ENCODE results near the gene NADK. TPM values are rescaled to one million over a fixed set of nuclear protein-coding genes. Genes with fewer than 3 reads are reported as not detected.
"Not testable (repeated sequence)": the region's sequence is repeated elsewhere in the genome, so short reads cannot be mapped to it uniquely, and the experiment has no call there.

NADK gene
- total RNA-seq, 1 experiment from 2014 or later = 124 TPM

DNA sequence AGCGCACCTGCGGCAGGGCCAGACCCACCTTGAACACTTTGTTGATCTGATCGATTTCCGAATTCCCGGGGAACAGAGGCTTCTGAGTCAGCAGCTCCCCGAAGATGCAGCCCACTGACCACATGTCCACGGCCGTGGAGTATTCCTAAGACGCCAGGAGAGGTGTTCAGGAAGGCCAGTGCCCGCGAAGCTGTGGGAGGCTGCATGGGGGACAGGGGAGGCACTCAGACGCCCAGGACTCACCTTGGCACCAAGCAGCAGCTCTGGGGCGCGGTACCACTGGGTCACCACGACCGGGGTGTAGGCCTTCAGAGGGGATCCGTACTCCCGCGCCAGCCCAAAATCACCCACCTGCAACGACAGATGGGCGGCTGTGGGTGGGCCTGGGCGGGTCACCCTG is 74.5 kb downstream of the NADK start (continued):
- no peak for TF ChIP-seq FOXP4 (CRISPR knock-in tag; IDR thresholded peaks at IDR 0.05)

DNA sequence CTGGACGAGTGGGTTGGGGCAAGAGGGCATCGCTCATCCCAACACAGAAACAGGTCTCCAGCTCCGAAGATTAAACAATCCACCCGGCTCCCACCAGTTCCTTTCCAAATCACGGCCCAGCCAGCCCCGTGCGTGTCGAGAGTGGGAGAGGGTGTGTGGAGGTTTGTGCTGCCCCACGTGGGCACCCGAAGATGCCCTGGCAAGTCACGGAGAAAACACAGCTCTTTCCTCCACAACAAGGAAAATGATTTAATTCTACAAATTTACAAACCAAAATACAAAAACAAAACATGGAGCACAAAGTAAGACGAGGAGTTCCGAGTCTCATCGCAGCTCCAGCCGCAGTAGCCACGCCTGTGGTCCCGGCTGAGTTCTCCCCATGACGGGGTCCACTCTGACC is 75.8 kb downstream of the NADK start:
- H3K36me3 Mint-ChIP-seq; DNase-seq (ENCODE audit: low spot score); H3K27ac Mint-ChIP-seq; H3K4me1 Mint-ChIP-seq; CTCF ChIA-PET; POLR2A ChIA-PET; ATAC-seq; H3K9me3 Mint-ChIP-seq; H3K27me3 Mint-ChIP-seq (ENCODE audit: low read depth); H3K4me3 Mint-ChIP-seq: not testable (repeated sequence)

Other genes starting within 250 kb of the NADK start
- 6.6 to 8.8 TPM (median 8.0 TPM) in 3 replicates for gene TMEM240, start 237.8 kb downstream of the NADK start, total RNA-seq (2021)
- gene SSU72, start 203.6 kb downstream of the NADK start, total RNA-seq (2021) = 150 to 158 TPM (median 150 TPM) in 3 replicates
- gene FNDC10, start 178.3 kb downstream of the NADK start, total RNA-seq (2021) = 30.4 to 37.5 TPM (median 34.9 TPM) in 3 replicates
- gene MIB2, start 163.0 kb downstream of the NADK start, total RNA-seq (2021) = 90.6 to 120 TPM (median 113 TPM) in 3 replicates
- 20.0 to 28.1 TPM (median 27.1 TPM) in 3 replicates for gene MMP23B, start 146.3 kb downstream of the NADK start, total RNA-seq (2021)
- gene CDK11B, start 119.5 kb downstream of the NADK start, total RNA-seq (2021) = 39.5 to 41.2 TPM (median 40.7 TPM) in 3 replicates
- 51.3 to 51.6 TPM (median 51.6 TPM) in 3 replicates for gene SLC35E2B, start 85.7 kb downstream of the NADK start, total RNA-seq (2021)
- gene CDK11A, start 54.1 kb downstream of the NADK start, total RNA-seq (2021) = 47.8 to 54.7 TPM (median 52.0 TPM) in 3 replicates
- gene GNB1, start 112.6 kb upstream of the NADK start, total RNA-seq (2021) = 339 to 383 TPM (median 360 TPM) in 3 replicates
- 0.87 to 2.1 TPM (median 1.9 TPM) in 3 replicates for gene CALML6, start 136.8 kb upstream of the NADK start, total RNA-seq (2021)
- gene TMEM52, start 140.8 kb upstream of the NADK start, total RNA-seq (2021) = 15.0 to 21.9 TPM (median 20.0 TPM) in 3 replicates
- gene CFAP74, start 225.3 kb upstream of the NADK start, total RNA-seq (2021) = 0.34 to 0.39 TPM (median 0.35 TPM) in 3 replicates
- 1.7 to 2.0 TPM (median 1.8 TPM) in 3 replicates for gene GABRD, start 240.9 kb upstream of the NADK start, total RNA-seq (2021)